GM11168 (cell line): ENCODE data around the gene PVALB.

Experiments used
- in situ Hi-C: fragments of 300-500 bp; cut with MboI; formaldehyde crosslinking; loops from one replicate; pipeline ENCODE4 v1.12.0; 2022; ENCODE audit warnings: low sequenced_read_pairs; ENCODE audit not compliant: unreplicated experiment

The PVALB gene

DNA sequence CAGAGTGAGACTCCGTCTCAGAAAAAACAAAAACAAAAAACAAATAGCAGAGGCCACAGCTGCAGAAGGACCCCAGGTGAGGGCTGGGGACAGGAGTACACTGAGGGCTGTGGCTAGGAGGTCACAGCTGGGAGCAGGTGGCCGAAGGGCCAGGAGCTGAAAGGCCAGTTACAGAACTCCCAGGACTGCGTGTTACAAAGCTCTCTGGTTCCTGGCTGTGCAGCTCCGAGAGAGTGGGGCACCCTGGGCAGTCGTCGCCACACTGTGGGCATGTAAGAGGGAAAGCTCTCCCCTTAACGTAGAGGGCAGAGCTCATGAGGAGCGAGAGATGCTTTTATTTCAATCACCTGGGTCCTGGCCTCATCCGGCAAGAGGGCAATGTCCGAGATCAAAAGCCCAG, 33.8 kb upstream of the PVALB start:
- in situ Hi-C loops: loop anchor here (5.0 kb wide), 1 partner anchor 53 kb away; no protein-coding TSS in a partner anchor

- in situ Hi-C loops: loop anchor here (5.0 kb wide), 1 partner anchor 53 kb away; no protein-coding TSS in a partner anchor
These were observed 33.2 kb upstream of the PVALB start for GRCh38 chr22:36850056-36850455.

- in situ Hi-C loops: no loop called here
These were observed 30.1 kb upstream of the PVALB start for GRCh38 chr22:36846949-36847348.

DNA sequence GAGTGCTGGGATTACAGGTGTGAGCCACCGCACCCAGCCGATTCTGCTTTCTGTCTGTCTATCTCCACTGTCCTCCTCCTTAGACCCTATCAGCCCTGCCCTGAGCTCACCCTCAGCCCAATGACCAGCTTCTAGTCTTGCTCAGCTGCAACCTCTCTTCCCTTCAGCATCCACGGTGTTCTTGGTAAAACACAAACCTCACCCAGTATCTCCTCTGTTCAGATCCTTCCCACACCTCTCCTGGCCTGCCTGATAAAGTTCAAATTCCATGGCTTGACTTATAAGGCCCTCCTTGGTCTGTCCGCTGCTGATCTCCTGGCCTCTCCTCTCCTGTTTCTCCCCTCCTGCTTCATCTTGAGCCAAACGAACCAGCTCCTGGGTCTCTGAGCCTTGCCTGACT, 29.4 kb upstream of the PVALB start:
- in situ Hi-C loops: no loop called here

- in situ Hi-C loops: no loop called here
These were observed 23.3 kb upstream of the PVALB start for GRCh38 chr22:36840106-36840505.

GRCh38 chr22:36839356-36840073, 22.7 kb upstream of the PVALB start:
- in situ Hi-C loops: no loop called here

GRCh38 chr22:36838119-36839030, 21.5 kb upstream of the PVALB start:
- in situ Hi-C loops: no loop called here

DNA sequence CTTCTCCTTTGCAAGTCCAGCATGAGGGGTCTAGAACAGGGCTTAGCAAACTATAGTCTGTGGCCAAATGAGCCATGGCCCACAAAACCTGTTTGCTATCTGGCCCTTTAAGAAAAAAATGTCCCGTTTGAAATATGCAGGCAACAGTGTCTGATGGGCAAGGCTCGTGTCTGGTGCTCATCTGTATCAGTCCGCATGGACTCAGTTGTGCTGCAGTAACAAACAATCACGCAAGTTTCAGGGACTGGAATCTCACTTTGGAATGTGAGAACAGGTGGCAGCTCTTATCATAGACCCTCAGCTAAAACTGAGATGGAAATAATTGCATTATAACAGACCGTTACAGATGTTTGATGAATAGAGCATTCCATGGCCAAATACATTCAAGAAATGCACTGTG, 19.1 kb upstream of the PVALB start:
- in situ Hi-C loops: no loop called here

GRCh38 chr22:36833073-36833472, 16.2 kb upstream of the PVALB start:
- in situ Hi-C loops: no loop called here

DNA sequence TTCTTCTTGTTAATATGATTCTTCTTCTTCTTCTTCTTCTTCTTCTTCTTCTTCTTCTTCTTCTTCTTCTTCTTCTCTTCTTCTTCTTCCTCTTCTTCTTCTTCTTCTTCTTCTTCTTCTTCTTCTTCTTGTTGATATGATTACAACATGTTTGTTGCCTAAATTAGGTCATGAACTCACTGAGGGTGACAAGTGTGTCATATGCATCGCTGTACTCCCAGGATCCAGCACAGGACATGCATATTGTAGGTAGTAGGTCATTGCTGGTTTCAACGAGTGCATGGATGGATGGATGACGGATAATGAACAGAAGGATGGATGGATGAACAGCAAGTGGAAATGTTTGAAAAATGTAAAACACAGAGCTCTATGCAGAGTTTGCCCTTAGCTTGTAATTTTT, 14.9 kb upstream of the PVALB start:
- in situ Hi-C loops: no loop called here

GRCh38 chr22:36831206-36831605, 14.4 kb upstream of the PVALB start:
- in situ Hi-C loops: no loop called here

DNA sequence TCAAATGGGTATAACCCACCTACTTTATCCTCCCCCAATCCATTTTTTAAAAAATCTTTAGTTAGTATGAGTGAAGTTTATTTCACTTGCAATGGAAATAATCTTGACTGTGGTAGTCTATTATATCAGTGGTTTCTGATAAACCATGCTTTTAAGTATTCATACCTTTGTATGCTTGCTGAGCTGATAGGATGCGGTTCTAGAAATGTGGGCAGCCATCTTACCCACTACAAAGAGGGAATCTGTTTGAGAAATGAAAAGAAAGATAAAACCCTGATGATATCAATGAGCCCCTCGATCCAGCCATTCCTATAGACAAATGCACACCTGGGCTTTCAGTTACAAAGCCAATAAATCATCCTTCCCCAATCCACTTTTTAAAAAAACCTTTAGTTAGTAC, 13.8 kb upstream of the PVALB start:
- in situ Hi-C loops: no loop called here

DNA sequence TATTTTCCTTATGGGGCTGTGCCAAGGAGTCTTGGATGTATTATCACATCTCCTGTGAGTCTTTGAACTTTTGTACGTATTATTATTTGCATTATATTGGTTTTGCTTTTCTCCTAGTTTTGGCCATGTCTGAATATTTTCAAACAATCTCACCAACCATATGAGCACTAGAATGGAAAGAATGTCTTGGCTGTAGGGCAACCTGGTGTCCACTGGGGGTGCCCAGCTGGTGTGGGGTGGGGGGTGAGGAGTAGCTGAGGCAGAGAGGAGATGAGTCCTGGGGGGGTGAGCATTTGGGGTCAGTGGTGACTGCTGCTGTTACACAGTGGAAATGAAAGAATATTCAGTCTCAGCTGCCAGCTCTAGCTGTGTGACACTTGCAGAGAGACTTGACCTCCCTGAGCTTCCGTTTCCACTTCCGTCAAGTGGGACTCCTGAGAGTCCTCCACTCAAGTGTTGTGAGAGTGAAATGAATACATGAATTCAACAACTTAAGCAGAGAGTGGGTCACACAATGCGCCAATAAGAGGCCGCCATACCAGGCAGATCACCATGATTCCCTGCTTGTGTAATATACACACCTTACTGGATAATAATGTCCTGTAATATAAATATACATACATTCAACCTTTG, 12.7 kb upstream of the PVALB start:
- in situ Hi-C loops: no loop called here

GRCh38 chr22:36828815-36829214, 12.0 kb upstream of the PVALB start:
- in situ Hi-C loops: no loop called here

GRCh38 chr22:36826262-36826661, 9.4 kb upstream of the PVALB start:
- in situ Hi-C loops: no loop called here

GRCh38 chr22:36824655-36825054, 7.8 kb upstream of the PVALB start:
- in situ Hi-C loops: no loop called here

GRCh38 chr22:36823186-36823839, 6.5 kb upstream of the PVALB start:
- in situ Hi-C loops: no loop called here

- in situ Hi-C loops: no loop called here
These were observed 5.7 kb upstream of the PVALB start for GRCh38 chr22:36822581-36822980.

DNA sequence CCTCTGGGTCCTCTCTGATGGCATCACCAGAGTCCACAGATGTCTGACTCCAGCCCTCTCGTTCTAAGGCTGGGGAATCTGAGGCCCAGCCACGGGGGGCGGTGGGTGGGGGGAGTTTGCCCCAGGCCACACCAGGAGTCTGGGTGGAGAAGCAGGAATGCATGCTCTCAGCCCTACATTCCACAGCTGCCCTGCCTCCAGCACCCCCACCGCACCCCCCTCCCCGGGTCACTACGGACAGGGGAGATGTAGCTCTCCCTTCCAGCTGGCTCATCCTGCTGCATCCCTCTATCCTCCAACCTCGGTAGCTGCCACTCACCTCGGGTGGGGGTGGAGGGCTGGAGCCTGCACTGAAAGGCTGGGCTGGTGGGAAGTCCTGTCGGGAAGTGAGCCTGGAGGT, 2.3 kb upstream of the PVALB start:
- in situ Hi-C loops: no loop called here

DNA sequence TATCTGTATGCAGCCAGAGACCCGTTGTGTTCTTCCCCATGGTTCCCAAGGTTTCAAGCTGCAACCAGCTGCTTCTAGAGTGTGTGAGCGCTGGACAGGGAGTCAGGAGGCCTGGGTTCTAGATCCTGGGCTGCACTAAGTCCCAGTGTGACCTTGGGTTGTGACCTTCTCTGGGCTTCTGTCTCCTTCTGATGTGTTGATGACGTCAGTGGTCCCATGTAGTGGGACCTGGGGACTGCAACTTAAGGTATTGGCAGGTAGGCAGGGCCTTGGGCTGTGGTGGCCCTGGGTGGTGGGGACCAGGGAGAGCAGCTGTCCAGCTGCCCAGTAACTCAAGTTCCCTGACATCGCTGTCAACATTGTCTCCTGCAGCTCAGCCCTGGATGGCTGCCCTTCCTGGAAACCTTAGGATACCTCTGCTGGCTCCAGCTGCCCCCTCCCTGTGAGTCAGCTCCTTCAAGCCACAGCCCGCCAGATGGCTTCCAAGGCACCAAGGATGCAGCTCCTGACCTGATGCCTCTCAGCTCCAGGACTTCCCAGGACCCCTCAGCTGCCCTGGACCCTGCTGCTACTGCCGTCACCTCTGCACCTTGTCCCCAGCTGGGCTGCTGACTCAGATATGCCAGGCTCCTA, 1.3 kb upstream of the PVALB start:
- in situ Hi-C loops: no loop called here
